NCI-H226 (cell line): ENCODE results near the gene FES.
"Not testable (repeated sequence)": the region's sequence is repeated elsewhere in the genome, so short reads cannot be mapped to it uniquely, and the experiment has no call there.

Source experiments
- DNase-seq: peaks from one replicate; pipeline ENCODE4 v3.0.0-alpha.2; 2015

The FES gene

GRCh38 chr15:90862487-90862886 is 21.8 kb upstream of the FES start:
- DNase-seq, result no peak

GRCh38 chr15:90862964-90863778 is 21.1 kb upstream of the FES start:
- peak; percentile 87 for DNase-seq

GRCh38 chr15:90863987-90864386 is 20.3 kb upstream of the FES start:
- DNase-seq, result no peak

- DNase-seq, result no peak
These were observed 19.8 kb upstream of the FES start for GRCh38 chr15:90864507-90864906.

- no peak for DNase-seq
These were observed 18.6 kb upstream of the FES start for GRCh38 chr15:90865702-90866101.

- DNase-seq, result no peak
These were observed 18.1 kb upstream of the FES start for GRCh38 chr15:90866161-90866715.

GRCh38 chr15:90866800-90867199 is 17.5 kb upstream of the FES start:
- no peak for DNase-seq

GRCh38 chr15:90868261-90868689 is 16.0 kb upstream of the FES start, which contains the start of gene FURIN:
Gene FURIN, plus strand, starts transcription at chr15:90868588. Its CDS starts 7,153 bp downstream, at chr15:90875741.
- no peak for DNase-seq

- DNase-seq, result no peak
These were observed 15.2 kb upstream of the FES start for GRCh38 chr15:90869140-90869541.

- DNase-seq, result peak; percentile 79
These were observed 14.5 kb upstream of the FES start for GRCh38 chr15:90869601-90870353.

- DNase-seq, result no peak
These were observed 13.8 kb upstream of the FES start for GRCh38 chr15:90870354-90871138.

GRCh38 chr15:90871139-90871715 is 13.1 kb upstream of the FES start:
- no peak for DNase-seq

GRCh38 chr15:90871716-90872485 is 12.4 kb upstream of the FES start:
- no peak for DNase-seq

- DNase-seq, result no peak
These were observed 11.7 kb upstream of the FES start for GRCh38 chr15:90872486-90873184.

GRCh38 chr15:90873488-90873997 is 10.8 kb upstream of the FES start:
- DNase-seq, result no peak

GRCh38 chr15:90873998-90874605 is 10.2 kb upstream of the FES start:
- DNase-seq, result no peak

- DNase-seq, result not testable (repeated sequence)
These were observed 9.3 kb upstream of the FES start for GRCh38 chr15:90874986-90875385.

GRCh38 chr15:90875549-90875981 is 8.7 kb upstream of the FES start:
- DNase-seq, result no peak

GRCh38 chr15:90876046-90876445 is 8.3 kb upstream of the FES start:
- no peak for DNase-seq

GRCh38 chr15:90876512-90877170 is 7.7 kb upstream of the FES start:
- no peak for DNase-seq
